ENCODE data around the gene ZNF273.

DNA sequence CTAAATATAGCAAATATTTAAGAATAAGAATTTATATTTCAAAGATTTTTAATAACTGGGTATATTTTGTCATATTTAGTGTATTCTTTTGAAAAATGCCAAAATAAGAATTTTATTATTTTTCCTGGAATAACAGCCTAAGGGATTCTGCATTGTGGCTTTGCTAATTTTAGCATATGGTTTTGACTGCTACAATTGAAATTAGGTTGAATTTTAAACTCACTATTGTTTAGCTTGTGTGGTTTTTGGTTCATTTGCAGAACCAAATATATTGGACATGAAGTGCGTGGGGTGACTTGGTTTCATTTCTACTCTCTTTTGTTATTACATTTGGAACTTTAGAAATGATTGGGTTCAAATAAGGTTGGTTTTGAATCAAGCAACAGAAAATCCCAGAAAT, 35.5 kb downstream of the ZNF273 start:
- TF ChIP-seq EZH2 (IDR thresholded peaks at IDR 0.05; ENCODE audit: low read length, unreplicated experiment), result no peak
- TF ChIP-seq, protein P1, sequence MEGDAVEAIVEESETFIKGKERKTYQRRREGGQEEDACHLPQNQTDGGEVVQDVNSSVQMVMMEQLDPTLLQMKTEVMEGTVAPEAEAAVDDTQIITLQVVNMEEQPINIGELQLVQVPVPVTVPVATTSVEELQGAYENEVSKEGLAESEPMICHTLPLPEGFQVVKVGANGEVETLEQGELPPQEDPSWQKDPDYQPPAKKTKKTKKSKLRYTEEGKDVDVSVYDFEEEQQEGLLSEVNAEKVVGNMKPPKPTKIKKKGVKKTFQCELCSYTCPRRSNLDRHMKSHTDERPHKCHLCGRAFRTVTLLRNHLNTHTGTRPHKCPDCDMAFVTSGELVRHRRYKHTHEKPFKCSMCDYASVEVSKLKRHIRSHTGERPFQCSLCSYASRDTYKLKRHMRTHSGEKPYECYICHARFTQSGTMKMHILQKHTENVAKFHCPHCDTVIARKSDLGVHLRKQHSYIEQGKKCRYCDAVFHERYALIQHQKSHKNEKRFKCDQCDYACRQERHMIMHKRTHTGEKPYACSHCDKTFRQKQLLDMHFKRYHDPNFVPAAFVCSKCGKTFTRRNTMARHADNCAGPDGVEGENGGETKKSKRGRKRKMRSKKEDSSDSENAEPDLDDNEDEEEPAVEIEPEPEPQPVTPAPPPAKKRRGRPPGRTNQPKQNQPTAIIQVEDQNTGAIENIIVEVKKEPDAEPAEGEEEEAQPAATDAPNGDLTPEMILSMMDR (conservative IDR thresholded peaks at IDR 0.05; ENCODE audit: low read depth, low read length), result no peak
- TF ChIP-seq EZH2phosphoT487 (IDR thresholded peaks at IDR 0.05; ENCODE audit: borderline replicate concordance, low read length), result no peak

Measured in PC-3 (cell line).